Parathyroid adenoma (tissue), 2 donors: ENCODE measurements around the gene SYT13.

Experiments
- H2AFZ ChIP-seq: fragments of 300-600 bp; sonication (generic); one replicate; pipeline ENCODE4 v1.7.0; 2017; ENCODE audit warnings: antibody characterized with exemption, mild to moderate bottlenecking
- H3K27ac ChIP-seq: fragments of 300-600 bp; sonication (generic); one replicate; pipeline ENCODE4 v1.7.0; 2017
- H3K27me3 ChIP-seq: fragments of 300-600 bp; sonication (generic); one replicate; pipeline ENCODE4 v1.7.0; 2017; ENCODE audit warnings: low read length; ENCODE audit not compliant: control insufficient read depth, insufficient read depth
- H3K36me3 ChIP-seq: fragments of 300-600 bp; sonication (generic); one replicate; pipeline ENCODE4 v1.7.0; 2017; ENCODE audit warnings: low read length; ENCODE audit not compliant: control insufficient read depth, insufficient read depth
- H3K4me1 ChIP-seq: fragments of 300-600 bp; sonication (generic); one replicate; pipeline ENCODE4 v1.7.0; 2017; ENCODE audit warnings: control low read depth
- H3K4me2 ChIP-seq: fragments of 300-600 bp; sonication (generic); one replicate; pipeline ENCODE4 v1.7.0; 2017; ENCODE audit warnings: low read length
- H3K4me3 ChIP-seq: fragments of 300-600 bp; sonication (generic); one replicate; pipeline ENCODE4 v1.7.0; 2017; ENCODE audit warnings: low read depth, low read length
- H3K79me2 ChIP-seq: fragments of 300-600 bp; sonication (generic); one replicate; pipeline ENCODE4 v1.7.0; 2017; ENCODE audit warnings: control low read depth
- H3K9ac ChIP-seq: fragments of 300-600 bp; sonication (generic); one replicate; pipeline ENCODE4 v1.7.0; 2017; ENCODE audit warnings: mild to moderate bottlenecking
- H3K9me3 ChIP-seq: fragments of 300-600 bp; sonication (generic); one replicate; pipeline ENCODE4 v1.7.0; 2017; ENCODE audit warnings: low read length; ENCODE audit not compliant: control insufficient read depth
- CTCF ChIP-seq: fragments of 300-600 bp; sonication (generic); IDR thresholded peaks from one replicate; pipeline ENCODE4 v1.7.0; 2017; ENCODE audit warnings: antibody characterized with exemption, mild to moderate bottlenecking
- donor health status: primary hyperparathyroidism.

SYT13 gene

GRCh38 chr11:45269678-45270077, 16.5 kb downstream of the SYT13 start:
- Histone ChIP-seq H2AFZ (no peak overlapping the region), H3K27me3 (no peaks in the 10 kb centered on the region), H3K79me2 (no peaks in the 10 kb centered on the region), H3K36me3 (no peaks in the 10 kb centered on the region), H3K4me3 (no peak overlapping the region), H3K4me2 (no peak overlapping the region), H3K9me3 (no peaks in the 10 kb centered on the region), H3K27ac (no peak overlapping the region), H3K4me1 (no peaks in the 10 kb centered on the region), H3K9ac (no peak overlapping the region)
- TF ChIP-seq CTCF: no peak

- Histone ChIP-seq H3K27ac (no peak overlapping the region), H3K9me3 (no peaks in the 10 kb centered on the region), H3K4me3 (no peak overlapping the region), H3K27me3 (no peaks in the 10 kb centered on the region), H3K79me2 (no peaks in the 10 kb centered on the region), H3K4me2 (no peak overlapping the region), H3K9ac (no peak overlapping the region), H3K36me3 (no peaks in the 10 kb centered on the region), H3K4me1 (no peaks in the 10 kb centered on the region), H2AFZ (no peak overlapping the region)
- TF ChIP-seq CTCF: no peak
Measured at GRCh38 chr11:45267652-45268299, 18.4 kb downstream of the SYT13 start.

- Histone ChIP-seq H3K4me3 (no peak overlapping the region), H2AFZ (no peak overlapping the region), H3K9ac (no peak overlapping the region), H3K36me3 (no peaks in the 10 kb centered on the region), H3K4me1 (no peaks in the 10 kb centered on the region), H3K79me2 (no peaks in the 10 kb centered on the region), H3K9me3 (no peaks in the 10 kb centered on the region), H3K4me2 (no peak overlapping the region), H3K27ac (no peak overlapping the region), H3K27me3 (no peaks in the 10 kb centered on the region)
- no peak for TF ChIP-seq CTCF
Measured at GRCh38 chr11:45267052-45267451, 19.1 kb downstream of the SYT13 start.

GRCh38 chr11:45266676-45267020, 19.5 kb downstream of the SYT13 start:
- Histone ChIP-seq H3K27ac (no peak overlapping the region), H3K27me3 (no peaks in the 10 kb centered on the region), H3K9me3 (no peaks in the 10 kb centered on the region), H2AFZ (no peak overlapping the region), H3K36me3 (no peaks in the 10 kb centered on the region), H3K4me2 (no peak overlapping the region), H3K9ac (no peak overlapping the region), H3K79me2 (no peaks in the 10 kb centered on the region), H3K4me1 (no peaks in the 10 kb centered on the region), H3K4me3 (no peak overlapping the region)
- TF ChIP-seq CTCF: no peak

- H3K4me3 ChIP-seq: no peak overlapping the region
- no peaks in the 10 kb centered on the region for H3K36me3 ChIP-seq
- H3K9me3 ChIP-seq: no peaks in the 10 kb centered on the region
- H2AFZ ChIP-seq: no peak overlapping the region
- H3K27ac ChIP-seq: no peak overlapping the region
- H3K27me3 ChIP-seq: no peaks in the 10 kb centered on the region
- H3K4me1 ChIP-seq: no peaks in the 10 kb centered on the region
- no peak overlapping the region for H3K9ac ChIP-seq
- no peak for TF ChIP-seq CTCF
- no peaks in the 10 kb centered on the region for H3K79me2 ChIP-seq
- H3K4me2 ChIP-seq: no peak overlapping the region
Measured at GRCh38 chr11:45265969-45266675, 20.0 kb downstream of the SYT13 start.
